ENCODE results near the gene FBLN1.

Gene FBLN1

DNA sequence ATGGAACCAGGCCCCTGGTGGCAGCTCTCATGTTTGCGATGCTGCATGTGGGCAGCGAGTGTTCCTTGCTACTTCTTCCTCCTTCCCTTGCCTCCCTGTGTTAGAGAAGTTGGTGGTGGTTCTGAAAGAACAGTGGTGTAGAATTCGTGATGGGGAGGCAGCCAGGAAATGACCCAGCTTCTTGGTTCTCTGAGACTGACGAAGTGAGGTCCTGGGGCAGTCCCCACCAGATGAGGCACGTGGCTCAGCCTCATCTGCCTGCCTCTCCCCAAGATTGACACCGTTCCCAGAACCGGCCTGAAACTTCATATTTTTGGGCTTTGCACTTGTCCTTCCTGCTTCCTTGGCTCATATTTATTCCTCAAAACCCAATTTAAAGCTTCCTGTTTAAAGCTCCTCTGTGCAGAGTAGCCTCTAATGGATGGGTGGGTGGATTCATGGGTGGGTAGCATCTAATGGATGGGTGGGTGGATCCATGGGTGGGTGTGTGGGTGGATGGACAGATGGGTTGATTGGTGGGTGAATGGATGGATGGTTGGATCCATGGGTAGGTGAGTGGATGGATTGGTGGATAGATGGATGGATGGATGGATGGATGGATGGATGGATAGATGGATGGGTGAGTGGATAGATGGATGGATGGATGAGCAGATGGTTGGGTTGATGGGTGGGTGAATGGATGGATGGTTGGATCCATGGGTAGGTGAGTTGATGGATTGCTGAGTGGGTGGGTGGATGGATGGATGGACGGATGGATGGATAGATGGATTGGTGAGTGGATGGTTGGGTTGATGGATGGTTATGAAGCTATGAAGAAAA lies 91.6 kb downstream of the FBLN1 start:
- TF ChIP-seq, protein P1, sequence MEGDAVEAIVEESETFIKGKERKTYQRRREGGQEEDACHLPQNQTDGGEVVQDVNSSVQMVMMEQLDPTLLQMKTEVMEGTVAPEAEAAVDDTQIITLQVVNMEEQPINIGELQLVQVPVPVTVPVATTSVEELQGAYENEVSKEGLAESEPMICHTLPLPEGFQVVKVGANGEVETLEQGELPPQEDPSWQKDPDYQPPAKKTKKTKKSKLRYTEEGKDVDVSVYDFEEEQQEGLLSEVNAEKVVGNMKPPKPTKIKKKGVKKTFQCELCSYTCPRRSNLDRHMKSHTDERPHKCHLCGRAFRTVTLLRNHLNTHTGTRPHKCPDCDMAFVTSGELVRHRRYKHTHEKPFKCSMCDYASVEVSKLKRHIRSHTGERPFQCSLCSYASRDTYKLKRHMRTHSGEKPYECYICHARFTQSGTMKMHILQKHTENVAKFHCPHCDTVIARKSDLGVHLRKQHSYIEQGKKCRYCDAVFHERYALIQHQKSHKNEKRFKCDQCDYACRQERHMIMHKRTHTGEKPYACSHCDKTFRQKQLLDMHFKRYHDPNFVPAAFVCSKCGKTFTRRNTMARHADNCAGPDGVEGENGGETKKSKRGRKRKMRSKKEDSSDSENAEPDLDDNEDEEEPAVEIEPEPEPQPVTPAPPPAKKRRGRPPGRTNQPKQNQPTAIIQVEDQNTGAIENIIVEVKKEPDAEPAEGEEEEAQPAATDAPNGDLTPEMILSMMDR (IDR thresholded peaks at IDR 0.05; ENCODE audit: borderline replicate concordance, insufficient read depth, low read depth, low read length) = no peak
- no peak overlapping the region for H3K4me3 ChIP-seq (ENCODE audit: low read depth, low read length)

DNA sequence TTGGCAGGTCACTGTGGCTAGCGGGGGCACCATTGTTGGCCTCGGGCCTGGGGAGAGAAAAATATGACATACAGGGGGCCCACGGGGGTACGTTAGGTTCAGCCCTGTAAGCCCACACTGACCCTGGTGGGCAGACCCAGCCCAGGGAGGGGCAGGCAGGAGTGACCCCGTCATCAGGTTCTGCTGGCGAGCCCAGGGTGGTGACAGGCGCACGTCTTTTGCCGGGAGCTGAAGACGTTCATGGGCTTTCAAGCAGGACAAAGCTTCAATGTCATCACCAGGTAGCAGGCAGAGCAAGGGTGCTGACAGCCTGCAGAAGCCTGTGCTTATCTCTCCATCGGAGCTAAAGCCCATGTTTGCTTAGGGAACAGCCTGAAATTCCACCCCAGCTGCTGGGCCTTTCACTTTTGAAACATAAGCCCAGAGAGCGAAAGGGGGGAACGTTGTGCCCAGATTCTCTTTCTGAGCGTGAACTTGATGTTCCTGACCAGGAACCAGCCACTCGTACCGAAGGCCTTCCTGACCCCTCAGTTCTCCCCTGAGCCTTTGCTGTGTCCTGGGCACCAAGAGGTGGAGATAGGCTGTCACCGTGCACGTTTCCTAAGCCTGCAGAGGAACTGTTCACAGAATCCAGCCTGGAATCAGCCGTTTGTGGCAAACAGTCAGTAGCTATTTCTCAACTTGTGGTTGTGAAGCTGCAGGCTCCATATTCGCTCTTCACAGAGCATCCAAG lies 94.9 kb downstream of the FBLN1 start:
- TF ChIP-seq, protein P1 (IDR thresholded peaks at IDR 0.05; ENCODE audit: borderline replicate concordance, insufficient read depth, low read depth, low read length) = no peak
- H3K4me3 ChIP-seq (ENCODE audit: low read depth, low read length) = no peak overlapping the region

DNA sequence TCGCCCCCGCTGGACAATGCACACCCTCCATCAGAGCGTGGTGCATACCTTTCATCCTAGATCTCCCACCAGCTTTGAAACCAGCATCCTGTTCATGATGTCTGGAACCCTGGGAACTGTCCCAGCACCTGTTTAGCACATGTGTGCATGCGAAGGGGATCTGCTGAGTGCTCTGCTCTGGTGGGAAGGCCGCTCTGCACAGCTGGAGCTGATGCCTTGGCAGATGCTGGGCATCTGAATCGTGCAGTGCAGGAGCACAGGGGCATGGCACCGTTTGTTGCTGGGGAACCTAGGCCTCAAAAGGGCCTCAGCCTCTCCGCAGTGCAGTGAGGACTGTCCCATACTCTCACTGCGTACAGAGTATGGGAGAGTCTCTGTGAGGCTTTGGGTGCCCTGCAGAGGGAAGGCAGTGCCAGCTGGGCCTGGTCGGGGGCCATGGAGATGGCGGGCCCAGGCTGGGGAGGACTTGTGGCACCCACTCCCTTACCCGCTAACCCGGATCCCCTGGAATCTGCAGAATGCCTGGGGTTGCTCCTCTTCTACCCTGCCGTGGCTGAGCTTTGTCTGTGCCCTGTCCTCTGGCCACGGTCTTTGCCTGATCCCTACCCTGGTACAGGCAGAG lies 96.0 kb downstream of the FBLN1 start:
- TF ChIP-seq, protein P1 (IDR thresholded peaks at IDR 0.05; ENCODE audit: borderline replicate concordance, insufficient read depth, low read depth, low read length) = no peak
- no peak overlapping the region for H3K4me3 ChIP-seq (ENCODE audit: low read depth, low read length)

DNA sequence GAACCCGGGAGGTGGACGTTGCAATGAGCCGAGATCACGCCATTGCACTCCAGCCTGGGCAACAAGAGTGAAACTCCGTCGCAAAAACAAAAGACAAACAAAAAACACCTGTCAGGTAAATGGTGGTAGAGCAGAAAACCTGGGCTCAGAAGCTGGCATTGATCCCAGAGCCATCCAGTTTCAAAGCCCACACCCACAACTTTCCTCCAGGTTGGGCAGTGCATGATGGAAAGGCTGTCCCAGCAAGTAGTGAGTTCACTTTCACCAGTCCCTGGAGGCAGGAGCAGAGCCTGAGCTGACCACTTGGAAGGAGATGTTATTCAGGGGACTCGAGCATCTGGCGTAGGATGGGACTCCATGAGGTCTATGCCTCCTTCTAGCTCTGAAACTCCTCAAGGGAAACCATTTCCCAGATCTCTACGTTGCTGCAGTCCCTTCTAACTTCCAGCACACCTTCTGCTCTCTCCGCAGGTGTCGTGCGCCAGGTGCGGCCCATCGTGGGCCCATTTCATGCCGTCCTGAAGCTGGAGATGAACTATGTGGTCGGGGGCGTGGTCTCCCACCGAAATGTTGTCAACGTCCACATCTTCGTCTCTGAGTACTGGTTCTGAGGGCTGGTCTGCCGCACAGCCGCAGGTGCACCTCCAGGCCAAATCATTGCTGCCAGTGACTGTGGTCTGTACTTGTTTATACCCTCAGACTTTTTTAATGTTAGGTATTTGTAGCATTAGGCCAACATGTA lies 97.3 kb downstream of the FBLN1 start:
- TF ChIP-seq, protein P1 (IDR thresholded peaks at IDR 0.05; ENCODE audit: borderline replicate concordance, insufficient read depth, low read depth, low read length) = no peak
- no peak overlapping the region for H3K4me3 ChIP-seq (ENCODE audit: low read depth, low read length)

DNA sequence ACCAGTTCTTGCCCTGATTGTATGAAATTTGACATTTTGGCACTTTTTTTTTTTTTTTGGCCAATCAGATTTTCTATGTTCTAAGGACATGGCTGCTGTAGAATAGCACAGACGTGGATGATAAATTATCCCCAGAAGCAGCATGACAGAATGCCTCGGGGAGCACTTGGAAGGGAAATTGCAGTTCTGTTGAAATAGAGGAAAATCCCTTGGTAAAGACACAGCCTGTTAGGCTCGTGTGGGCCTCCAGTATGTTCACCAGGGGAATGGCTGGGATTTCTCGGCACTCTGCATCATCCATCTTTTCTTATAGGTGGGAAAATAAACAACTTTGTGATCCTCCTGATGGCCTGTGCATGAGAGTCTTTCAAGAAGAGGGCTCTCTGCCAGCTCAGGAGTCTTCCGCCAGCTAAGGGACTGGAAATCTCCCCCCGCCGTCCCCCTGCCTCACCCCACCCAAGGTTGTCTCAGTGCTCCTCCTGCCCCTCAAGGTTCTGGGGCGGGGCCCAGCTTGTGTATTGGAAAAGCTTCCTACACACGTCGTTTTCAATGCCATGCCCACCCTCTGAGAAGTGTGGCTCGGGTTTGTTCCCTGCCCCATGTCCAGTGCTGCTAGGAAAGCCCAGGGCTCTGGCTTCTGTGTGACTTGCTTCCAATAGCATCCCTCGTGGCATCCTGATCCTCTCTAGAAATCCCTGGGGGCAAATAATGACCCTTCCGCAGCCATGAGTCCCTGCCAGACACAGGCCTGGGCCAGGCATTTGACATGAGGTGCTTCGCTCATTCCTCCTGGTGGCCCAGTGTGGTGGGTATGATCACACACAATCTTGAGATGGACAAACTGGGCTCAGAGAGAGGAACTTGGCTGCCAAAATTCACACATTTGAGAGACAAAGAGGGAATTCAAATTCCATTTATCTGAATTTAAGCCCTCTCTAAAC lies 98.4 kb downstream of the FBLN1 start:
- TF ChIP-seq, protein P1 (IDR thresholded peaks at IDR 0.05; ENCODE audit: borderline replicate concordance, insufficient read depth, low read depth, low read length) = no peak
- no peak overlapping the region for H3K4me3 ChIP-seq (ENCODE audit: low read depth, low read length)

Measured in GM12875 (cell line).